Right atrium auricular region (tissue), 2 donors: ENCODE results near the gene ULBP3. TPM values are rescaled to one million over a fixed set of nuclear protein-coding genes. Genes with fewer than 3 reads are reported as not detected.

Source experiments
- DNase-seq: peaks from one replicate; pipeline ENCODE4 v3.0.0-alpha.2; 2019; ENCODE audit warnings: low spot score
- H3K27ac ChIP-seq, 2 donors: fragments of 200-600 bp; sonication (generic); 1 replicate in 1 of 2; 2 replicates in 1 of 2; pipeline ENCODE4 v1.5.1; 2016 to 2019
- H3K27me3 ChIP-seq, 2 donors: fragments of 200-600 bp; sonication (generic); one replicate each; pipeline versions ENCODE4 v1.5.1 to v1.6.0; 2017 to 2019
- H3K36me3 ChIP-seq: fragments of 200-600 bp; sonication (generic); one replicate; pipeline ENCODE4 v1.5.1; 2016
- H3K4me1 ChIP-seq, 2 donors: fragments of 200-600 bp; sonication (generic); one replicate each; pipeline versions ENCODE4 v1.5.1 to v1.6.0; 2017 to 2019
- H3K4me3 ChIP-seq, 2 donors: fragments of 200-600 bp; sonication (generic); 1 replicate in 1 of 2; 2 replicates in 1 of 2; pipeline ENCODE4 v1.5.1; 2017 to 2019; ENCODE audit warnings: mild to moderate bottlenecking in 1 of 2, moderate library complexity in 1 of 2
- H3K9me3 ChIP-seq, 2 donors: fragments of 200-600 bp; sonication (generic); one replicate each; pipeline ENCODE4 v1.5.1; 2019
- total RNA-seq, 2 donors: library from RNA; depleted of rRNA; stranded (reverse); fragments of >200 nt; gene quantifications; one replicate each; pipeline ENCODE4 v1.1.0, GENCODE V29; 2016
- TF ChIP-seq, protein P1 (sequence below), 2 donors: fragments of 200-600 bp; sonication (generic); IDR thresholded peaks; one replicate each; pipeline ENCODE4 v1.5.1; 2019; ENCODE audit warnings: antibody characterized with exemption in 2 of 2

ULBP3 gene
- total RNA-seq, 2 donors from 2014 or later: 1.4 to 2.0 TPM

DNA sequence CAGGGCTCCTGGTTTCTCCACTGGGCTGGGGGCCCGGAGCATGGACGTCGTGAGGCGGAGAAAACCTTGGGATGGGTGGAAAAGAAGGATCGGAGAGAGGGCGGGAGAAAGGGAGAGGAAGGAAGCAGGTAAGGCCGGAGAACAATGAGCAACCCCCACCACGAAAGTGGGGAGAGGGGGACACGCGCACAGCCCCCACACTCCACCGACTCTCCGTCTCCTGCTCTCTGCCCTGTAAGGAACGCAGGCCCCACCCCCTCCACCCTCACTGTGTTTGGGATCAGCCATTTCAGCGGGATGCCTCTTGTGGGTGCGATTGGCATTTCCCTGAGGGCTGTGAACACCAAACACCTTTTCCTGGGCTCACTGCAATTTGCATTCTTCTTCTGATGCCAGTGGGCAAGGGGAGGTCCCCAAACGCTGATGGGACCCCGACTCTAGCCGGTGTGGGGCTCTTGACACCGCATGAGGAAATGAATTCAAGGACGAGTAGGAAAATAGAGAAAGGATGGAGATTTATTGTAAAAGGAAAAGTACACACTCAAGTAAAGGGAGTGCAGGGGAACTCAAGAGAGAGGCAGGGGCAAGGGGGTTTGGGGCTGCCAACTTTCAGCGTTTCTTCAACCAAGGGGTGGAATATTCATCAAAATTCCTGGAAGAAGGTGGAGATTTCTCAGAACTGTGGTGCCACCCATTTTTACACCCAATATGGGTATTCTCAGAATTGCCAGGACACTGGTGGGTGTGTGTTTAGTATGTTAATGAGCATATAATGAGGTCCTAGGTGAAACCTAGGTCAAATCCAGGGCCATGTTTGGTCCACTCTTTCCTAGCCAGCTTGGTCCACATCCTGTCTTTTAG, 30.5 kb downstream of the ULBP3 start:
- no peak for DNase-seq
- Histone ChIP-seq H3K27ac (no peak overlapping the region), H3K4me1 (peaks cover 0 to 15% of the 10 kb centered on the region in 2 donors), H3K27me3 (peaks cover 11 to 14% of the 10 kb centered on the region in 2 donors), H3K9me3 (no peaks in the 10 kb centered on the region), H3K4me3 (peak overlapping the region in 1 of 2 donors; percentile 29), H3K36me3 (no peaks in the 10 kb centered on the region)
- TF ChIP-seq, protein P1, sequence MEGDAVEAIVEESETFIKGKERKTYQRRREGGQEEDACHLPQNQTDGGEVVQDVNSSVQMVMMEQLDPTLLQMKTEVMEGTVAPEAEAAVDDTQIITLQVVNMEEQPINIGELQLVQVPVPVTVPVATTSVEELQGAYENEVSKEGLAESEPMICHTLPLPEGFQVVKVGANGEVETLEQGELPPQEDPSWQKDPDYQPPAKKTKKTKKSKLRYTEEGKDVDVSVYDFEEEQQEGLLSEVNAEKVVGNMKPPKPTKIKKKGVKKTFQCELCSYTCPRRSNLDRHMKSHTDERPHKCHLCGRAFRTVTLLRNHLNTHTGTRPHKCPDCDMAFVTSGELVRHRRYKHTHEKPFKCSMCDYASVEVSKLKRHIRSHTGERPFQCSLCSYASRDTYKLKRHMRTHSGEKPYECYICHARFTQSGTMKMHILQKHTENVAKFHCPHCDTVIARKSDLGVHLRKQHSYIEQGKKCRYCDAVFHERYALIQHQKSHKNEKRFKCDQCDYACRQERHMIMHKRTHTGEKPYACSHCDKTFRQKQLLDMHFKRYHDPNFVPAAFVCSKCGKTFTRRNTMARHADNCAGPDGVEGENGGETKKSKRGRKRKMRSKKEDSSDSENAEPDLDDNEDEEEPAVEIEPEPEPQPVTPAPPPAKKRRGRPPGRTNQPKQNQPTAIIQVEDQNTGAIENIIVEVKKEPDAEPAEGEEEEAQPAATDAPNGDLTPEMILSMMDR (IDR thresholded peaks at IDR 0.05): no peak

DNA sequence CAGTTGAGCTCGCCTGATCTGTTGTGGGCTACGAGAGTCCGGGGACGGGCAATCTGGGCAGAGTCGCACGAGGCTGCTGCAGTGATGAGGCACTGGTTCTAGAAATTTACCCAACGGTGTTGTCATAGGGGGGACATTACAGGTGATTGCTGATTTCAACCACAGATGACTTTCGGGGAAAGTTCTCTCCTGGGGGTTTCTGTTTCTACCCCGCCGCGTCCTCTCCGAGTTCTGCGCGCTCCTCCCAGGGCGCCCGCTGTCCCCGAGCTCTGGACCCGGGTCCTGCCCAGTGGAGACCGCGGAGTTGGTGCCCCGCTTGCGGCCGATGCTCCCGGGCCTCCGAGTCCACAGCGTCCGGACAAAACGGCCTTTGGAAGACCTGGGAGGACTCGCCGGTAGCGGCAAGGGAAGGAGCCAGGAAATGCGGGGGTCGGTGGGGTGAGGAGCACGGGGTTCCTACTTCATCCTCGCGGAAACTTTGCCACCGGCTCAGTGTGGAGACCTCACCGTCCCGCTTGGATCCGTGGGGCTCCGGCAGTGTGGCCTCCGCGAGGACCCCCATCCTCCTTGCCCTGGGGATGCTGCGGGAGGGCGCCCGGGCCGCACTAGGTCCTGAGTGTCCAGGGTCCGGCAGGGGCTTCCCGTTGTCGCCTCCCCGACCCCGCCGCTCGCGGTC, 31.3 kb downstream of the ULBP3 start:
- TF ChIP-seq, protein P1 (IDR thresholded peaks at IDR 0.05): no peak
- Histone ChIP-seq H3K4me1 (peaks cover 0 to 15% of the 10 kb centered on the region in 2 donors), H3K36me3 (no peaks in the 10 kb centered on the region), H3K27ac (no peak overlapping the region), H3K9me3 (no peaks in the 10 kb centered on the region), H3K4me3 (peak overlapping the region in 1 of 2 donors; percentile 29), H3K27me3 (peaks cover 11 to 14% of the 10 kb centered on the region in 2 donors)
- no peak for DNase-seq

DNA sequence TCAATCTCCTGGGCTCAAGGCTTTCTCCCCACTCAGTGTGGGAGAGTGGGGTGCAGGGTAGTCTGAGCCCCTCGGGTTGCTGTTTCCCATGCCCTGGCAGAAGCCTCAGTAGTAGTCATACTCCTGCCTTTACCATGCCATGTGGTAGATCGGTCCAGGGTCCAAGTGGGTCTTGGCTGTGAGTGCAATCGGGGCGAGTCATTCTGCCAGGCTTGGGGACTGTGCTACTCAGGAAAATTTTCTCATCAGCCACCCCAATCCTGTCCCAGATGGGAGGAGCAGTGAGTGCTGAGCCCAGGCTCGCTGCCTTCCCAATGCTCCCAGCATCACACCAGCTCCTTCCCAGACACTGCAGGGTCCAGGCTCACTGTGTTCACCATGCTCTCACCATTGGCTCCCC, 32.8 kb downstream of the ULBP3 start:
- peaks cover 11 to 14% of the 10 kb centered on the region in 2 donors for H3K27me3 ChIP-seq
- H3K4me3 ChIP-seq: no peak overlapping the region
- H3K9me3 ChIP-seq: no peaks in the 10 kb centered on the region
- H3K36me3 ChIP-seq: no peaks in the 10 kb centered on the region
- TF ChIP-seq, protein P1 (IDR thresholded peaks at IDR 0.05): no peak
- DNase-seq: no peak
- H3K27ac ChIP-seq: no peak overlapping the region
- H3K4me1 ChIP-seq: peaks cover 0 to 15% of the 10 kb centered on the region in 2 donors

DNA sequence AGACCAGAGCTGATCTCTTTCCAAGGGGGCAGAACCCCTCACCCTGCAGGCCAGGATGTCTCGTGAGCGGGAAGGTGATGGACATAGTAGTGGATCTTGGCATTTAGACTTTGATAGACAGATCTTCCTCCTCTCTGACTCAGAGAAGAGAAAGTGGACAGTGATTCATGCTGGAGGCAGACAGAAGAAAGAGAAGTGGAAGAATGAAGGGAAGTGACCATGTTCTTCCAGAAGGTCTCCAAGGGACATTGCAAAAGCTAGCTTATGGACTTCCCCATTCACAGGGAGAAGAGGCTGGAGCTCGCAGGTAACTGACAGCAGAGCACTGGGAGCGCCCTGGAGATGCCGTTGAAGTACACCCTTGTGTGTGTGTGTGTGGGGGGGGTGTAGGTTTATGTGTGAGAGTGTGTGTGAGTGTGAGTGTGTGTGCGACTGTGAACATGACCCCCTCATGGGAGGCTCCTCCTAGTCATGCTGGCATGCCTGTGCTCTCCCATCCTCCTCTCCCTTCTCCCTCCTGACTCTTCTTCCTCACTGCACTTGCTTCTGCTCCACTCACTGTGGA, 35.6 kb downstream of the ULBP3 start:
- Histone ChIP-seq H3K4me3 (no peak overlapping the region), H3K27me3 (peaks cover 4 to 11% of the 10 kb centered on the region in 2 donors), H3K27ac (no peak overlapping the region), H3K36me3 (no peaks in the 10 kb centered on the region), H3K9me3 (no peaks in the 10 kb centered on the region), H3K4me1 (peaks cover 0 to 12% of the 10 kb centered on the region in 2 donors)
- DNase-seq: no peak
- TF ChIP-seq, protein P1 (IDR thresholded peaks at IDR 0.05): no peak

DNA sequence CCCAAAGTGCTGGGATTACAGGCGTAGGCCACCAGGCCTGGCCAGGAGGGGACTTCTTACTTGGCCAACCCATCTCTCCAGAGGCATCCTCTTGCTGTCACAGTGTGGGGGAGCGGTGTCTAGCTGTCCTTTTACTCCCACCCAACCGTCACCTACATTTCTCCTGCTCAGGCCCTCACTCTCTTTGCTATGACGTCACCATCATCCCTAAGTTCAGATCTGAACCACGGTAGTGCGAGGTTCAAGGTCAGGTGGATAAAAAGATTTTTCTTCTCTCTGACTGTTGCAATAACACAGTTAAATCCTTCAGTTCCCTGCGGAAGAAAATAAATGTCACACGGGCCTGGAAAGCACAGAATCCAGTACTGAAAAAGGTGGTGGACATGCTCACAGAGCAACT, 36.3 kb downstream of the ULBP3 start:
- Histone ChIP-seq H3K4me3 (no peak overlapping the region), H3K36me3 (no peaks in the 10 kb centered on the region), H3K9me3 (no peaks in the 10 kb centered on the region), H3K4me1 (peaks cover 0 to 5% of the 10 kb centered on the region in 2 donors), H3K27me3 (peaks cover 0 to 5% of the 10 kb centered on the region in 2 donors), H3K27ac (no peak overlapping the region)
- DNase-seq: no peak
- TF ChIP-seq, protein P1 (IDR thresholded peaks at IDR 0.05): no peak
